ENCODE results near the gene CENPN.

Gene CENPN

DNA sequence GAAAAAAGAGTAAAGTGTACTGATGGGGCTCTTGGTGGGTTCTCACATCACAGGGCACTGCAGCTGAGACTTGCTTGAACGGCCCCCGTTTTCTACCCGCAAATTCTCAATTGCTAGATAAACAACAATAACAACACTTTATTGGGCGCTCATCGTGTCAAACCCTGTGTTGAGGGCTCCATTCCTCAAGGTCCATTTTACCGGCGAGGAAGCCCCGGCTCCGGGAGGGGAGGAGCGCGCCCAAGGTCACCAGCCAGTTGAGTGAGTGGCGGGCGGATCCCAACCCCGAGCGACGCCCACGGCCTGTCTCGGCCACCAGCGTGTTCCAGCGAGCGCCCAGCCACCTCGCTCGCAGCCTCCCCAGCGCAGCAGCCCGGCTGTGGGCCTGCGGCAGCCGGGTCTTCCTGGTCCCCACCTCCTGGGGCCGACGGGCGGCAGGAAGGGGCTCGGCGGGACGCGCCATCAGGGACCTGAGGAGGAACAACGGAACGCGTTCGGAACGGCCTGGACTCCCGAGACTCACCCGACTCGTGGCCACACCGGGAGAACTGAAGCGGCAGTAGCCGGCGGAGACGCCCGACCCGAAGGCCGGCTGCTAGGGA lies 702 bp upstream of the CENPN start:
- Histone ChIP-seq H3K36me3 (ENCODE audit: control insufficient read depth, insufficient read depth, low read length) (no peaks in the 10 kb centered on the region), H3K27ac (ENCODE audit: low read depth, low read length) (peak overlapping the region; percentile 94), H3K4me3 (ENCODE audit: low read length) (peak overlapping the region; percentile 90), H3K9ac (ENCODE audit: low read length) (peak overlapping the region; percentile 46), H3K4me1 (ENCODE audit: control insufficient read depth, insufficient read depth, low read length) (peaks cover 8% of the 10 kb centered on the region), H3K27me3 (ENCODE audit: control insufficient read depth, insufficient read depth, low read length) (no peaks in the 10 kb centered on the region)

DNA sequence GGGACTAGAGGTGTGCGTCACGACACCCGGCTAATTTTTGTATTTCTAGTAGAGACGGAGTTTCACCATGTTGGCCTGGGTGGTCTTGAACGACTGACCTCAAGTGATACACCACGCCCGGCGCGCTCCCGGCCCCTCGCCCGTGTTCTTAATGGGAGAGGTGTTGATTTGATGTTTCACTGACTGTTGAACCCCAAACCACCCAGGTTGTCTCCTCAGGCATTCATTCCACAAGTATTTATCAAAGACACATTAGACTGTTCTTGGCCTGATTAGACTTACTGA lies 1.4 kb downstream of the CENPN start:
- Histone ChIP-seq H3K27me3 (ENCODE audit: control insufficient read depth, insufficient read depth, low read length) (no peaks in the 10 kb centered on the region), H3K4me3 (ENCODE audit: low read length) (peak overlapping the region; percentile 90), H3K27ac (ENCODE audit: low read depth, low read length) (peak overlapping the region; percentile 94), H3K9ac (ENCODE audit: low read length) (no peak overlapping the region), H3K4me1 (ENCODE audit: control insufficient read depth, insufficient read depth, low read length) (peaks cover 8% of the 10 kb centered on the region), H3K36me3 (ENCODE audit: control insufficient read depth, insufficient read depth, low read length) (no peaks in the 10 kb centered on the region)

DNA sequence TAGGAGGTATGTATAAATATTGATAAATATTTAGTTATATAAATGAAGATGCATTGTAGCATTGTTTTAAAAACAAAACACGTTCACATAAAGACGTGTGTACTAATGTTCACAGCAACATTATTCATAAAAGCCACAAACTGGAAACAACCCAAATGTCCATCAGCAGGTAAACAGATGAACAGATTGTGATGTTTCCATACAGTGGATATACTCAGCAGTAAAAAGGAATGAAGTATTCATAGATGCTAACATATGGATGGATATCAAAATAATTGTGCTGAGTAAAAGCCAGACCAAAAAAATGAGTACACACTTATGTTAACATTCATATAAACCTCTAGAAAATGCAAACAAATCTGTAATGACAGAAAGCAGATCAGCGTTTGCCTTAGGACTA lies 6.0 kb downstream of the CENPN start:
- Histone ChIP-seq H3K27ac (ENCODE audit: low read depth, low read length) (no peak overlapping the region), H3K27me3 (ENCODE audit: control insufficient read depth, insufficient read depth, low read length) (no peaks in the 10 kb centered on the region), H3K9ac (ENCODE audit: low read length) (no peak overlapping the region), H3K4me1 (ENCODE audit: control insufficient read depth, insufficient read depth, low read length) (no peaks in the 10 kb centered on the region), H3K4me3 (ENCODE audit: low read length) (no peak overlapping the region), H3K36me3 (ENCODE audit: control insufficient read depth, insufficient read depth, low read length) (peaks cover 2% of the 10 kb centered on the region)

DNA sequence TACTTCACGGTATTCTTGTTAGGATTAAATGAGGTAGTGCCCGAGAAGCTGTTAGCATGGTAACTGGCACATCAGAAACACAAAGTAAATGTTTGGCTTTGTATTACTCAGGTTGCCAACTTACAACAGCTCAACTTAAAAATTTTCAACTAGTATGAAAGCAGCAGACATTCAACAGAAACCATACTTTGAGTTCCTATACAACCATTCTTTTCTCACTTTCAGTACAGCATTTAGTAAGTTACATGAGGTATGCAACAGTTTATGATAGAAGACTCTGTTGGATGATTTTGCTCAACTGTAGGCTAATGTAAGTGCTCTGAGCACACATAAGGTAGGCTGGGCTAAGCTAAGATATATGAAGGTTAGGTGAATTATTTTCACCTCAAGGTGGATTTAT lies 7.7 kb downstream of the CENPN start:
- H3K36me3 ChIP-seq (ENCODE audit: control insufficient read depth, insufficient read depth, low read length), result peaks cover 2% of the 10 kb centered on the region
- no peaks in the 10 kb centered on the region for H3K4me1 ChIP-seq (ENCODE audit: control insufficient read depth, insufficient read depth, low read length)
- H3K4me3 ChIP-seq (ENCODE audit: low read length), result no peak overlapping the region
- no peaks in the 10 kb centered on the region for H3K27me3 ChIP-seq (ENCODE audit: control insufficient read depth, insufficient read depth, low read length)
- H3K27ac ChIP-seq (ENCODE audit: low read depth, low read length), result no peak overlapping the region
- H3K9ac ChIP-seq (ENCODE audit: low read length), result no peak overlapping the region

DNA sequence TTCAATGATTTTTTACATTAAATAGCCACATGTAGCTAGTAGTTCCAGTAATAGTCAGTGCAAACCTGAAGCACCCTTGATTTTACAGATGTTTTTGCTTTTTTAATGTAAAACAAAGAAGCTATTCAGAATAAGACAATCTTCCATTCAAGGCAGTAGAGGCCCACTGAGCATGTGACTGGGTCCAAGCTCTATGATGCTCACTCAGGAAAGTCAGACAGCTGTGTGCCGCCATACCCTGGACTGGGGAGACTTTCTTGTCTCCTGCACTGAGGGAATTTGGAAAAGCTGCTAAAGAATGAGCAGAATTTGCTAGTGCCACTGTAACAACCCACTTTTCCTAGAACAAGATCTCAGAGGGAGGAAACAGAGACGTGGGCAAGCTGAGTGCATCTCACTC lies 11.5 kb downstream of the CENPN start:
- peaks cover 5% of the 10 kb centered on the region for H3K36me3 ChIP-seq (ENCODE audit: control insufficient read depth, insufficient read depth, low read length)
- no peak overlapping the region for H3K9ac ChIP-seq (ENCODE audit: low read length)
- no peaks in the 10 kb centered on the region for H3K27me3 ChIP-seq (ENCODE audit: control insufficient read depth, insufficient read depth, low read length)
- H3K4me3 ChIP-seq (ENCODE audit: low read length), result no peak overlapping the region
- H3K4me1 ChIP-seq (ENCODE audit: control insufficient read depth, insufficient read depth, low read length), result no peaks in the 10 kb centered on the region
- no peak overlapping the region for H3K27ac ChIP-seq (ENCODE audit: low read depth, low read length)

DNA sequence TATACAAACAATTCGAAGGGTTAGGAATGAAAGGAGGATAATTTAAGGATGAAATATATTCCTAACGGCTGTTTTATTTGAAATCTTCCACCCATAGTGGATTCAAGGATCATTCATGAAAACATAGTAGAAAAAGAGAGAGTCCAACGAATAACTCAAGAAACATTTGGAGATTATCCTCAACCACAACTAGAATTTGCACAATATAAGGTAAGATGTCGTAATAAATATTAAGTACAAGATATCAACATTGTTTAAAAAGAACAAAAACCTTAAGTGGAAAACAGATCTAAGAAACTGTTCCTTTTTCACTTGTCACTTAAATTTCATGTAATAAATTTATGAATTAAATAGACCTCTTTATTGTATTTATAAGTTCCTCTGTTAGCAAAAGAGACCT lies 19.4 kb downstream of the CENPN start:
- Histone ChIP-seq H3K9ac (ENCODE audit: low read length) (no peak overlapping the region), H3K27ac (ENCODE audit: low read depth, low read length) (no peak overlapping the region), H3K36me3 (ENCODE audit: control insufficient read depth, insufficient read depth, low read length) (no peaks in the 10 kb centered on the region), H3K4me1 (ENCODE audit: control insufficient read depth, insufficient read depth, low read length) (no peaks in the 10 kb centered on the region), H3K27me3 (ENCODE audit: control insufficient read depth, insufficient read depth, low read length) (no peaks in the 10 kb centered on the region), H3K4me3 (ENCODE audit: low read length) (no peak overlapping the region)

DNA sequence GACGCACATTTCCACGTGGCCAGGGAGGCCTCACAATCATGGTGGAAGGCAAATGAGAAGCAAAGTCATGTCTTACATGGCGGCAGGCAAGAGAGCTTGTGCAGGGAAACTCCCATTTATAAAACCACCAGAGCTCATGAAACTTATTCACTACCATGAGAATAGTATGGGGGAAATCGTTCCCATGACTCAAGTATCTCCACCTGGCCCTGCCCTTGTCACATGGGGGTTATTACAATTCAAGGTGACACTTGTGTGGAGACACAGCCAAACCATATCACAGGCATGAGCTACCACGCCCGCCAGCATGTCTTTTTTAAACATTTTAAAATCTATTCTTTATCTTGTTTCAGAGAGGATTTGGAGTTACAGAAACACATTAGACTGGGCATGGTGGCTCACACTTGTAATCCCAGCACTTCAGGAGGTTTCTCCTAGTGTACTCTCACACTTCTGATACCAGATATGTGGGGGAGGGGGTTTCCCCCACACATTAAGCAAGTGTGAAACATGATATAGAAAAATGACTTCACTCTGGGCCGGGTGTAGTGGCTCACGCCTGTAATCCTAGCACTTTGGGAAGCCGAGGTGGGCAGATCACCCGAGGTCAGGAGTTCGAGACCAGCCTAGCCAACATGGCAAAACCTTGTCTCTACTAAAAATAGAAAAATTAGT lies 23.1 kb downstream of the CENPN start:
- Histone ChIP-seq H3K9ac (ENCODE audit: low read length) (no peak overlapping the region), H3K27me3 (ENCODE audit: control insufficient read depth, insufficient read depth, low read length) (no peaks in the 10 kb centered on the region), H3K4me1 (ENCODE audit: control insufficient read depth, insufficient read depth, low read length) (no peaks in the 10 kb centered on the region), H3K36me3 (ENCODE audit: control insufficient read depth, insufficient read depth, low read length) (no peaks in the 10 kb centered on the region), H3K27ac (ENCODE audit: low read depth, low read length) (no peak overlapping the region), H3K4me3 (ENCODE audit: low read length) (no peak overlapping the region)

DNA sequence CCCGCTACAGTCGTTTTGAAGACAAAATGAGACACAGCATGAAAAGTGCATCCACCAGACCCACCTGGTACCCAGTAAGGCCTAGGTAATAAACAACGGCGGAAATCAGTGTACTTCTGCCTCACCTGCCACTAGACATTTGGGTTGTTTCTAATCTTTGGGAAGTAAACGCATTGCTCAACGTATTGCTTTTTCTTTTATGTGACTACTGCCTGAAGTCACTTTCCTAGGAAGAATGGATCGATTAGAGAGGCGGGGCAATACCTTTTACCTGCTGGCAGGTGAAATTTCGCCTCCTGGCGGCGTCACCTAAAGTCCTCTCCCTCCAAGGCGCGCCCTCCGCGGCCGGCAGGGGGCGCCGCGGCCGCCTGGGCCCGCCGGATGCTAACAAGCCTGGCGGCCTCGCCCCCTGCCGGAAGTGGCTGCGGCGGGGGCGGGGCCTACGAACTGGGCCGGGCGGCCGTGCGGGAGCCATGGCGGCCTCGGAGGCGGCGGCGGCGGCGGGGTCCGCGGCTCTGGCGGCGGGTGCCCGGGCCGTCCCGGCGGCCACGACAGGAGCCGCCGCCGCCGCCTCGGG lies 28.5 kb downstream of the CENPN start, which contains the start of gene ATMIN:
Gene ATMIN, plus strand, starts transcription at position 445 of the 577 bp plus-strand sequence. Its CDS starts 29 bp downstream, at position 474.
- peak within 1 kb of the TSS; percentile 78 for H3K4me3 ChIP-seq (ENCODE audit: low read length)
- H3K27ac ChIP-seq (ENCODE audit: low read depth, low read length), result no peak within 1 kb of the TSS
- H3K36me3 ChIP-seq (ENCODE audit: control insufficient read depth, insufficient read depth, low read length), result no peaks in the 10 kb centered on the region
- peak within 1 kb of the TSS; percentile 65 for H3K9ac ChIP-seq (ENCODE audit: low read length)
- H3K27me3 ChIP-seq (ENCODE audit: control insufficient read depth, insufficient read depth, low read length), result no peaks in the 10 kb centered on the region
- H3K4me1 ChIP-seq (ENCODE audit: control insufficient read depth, insufficient read depth, low read length), result peaks cover 10% of the 10 kb centered on the region

DNA sequence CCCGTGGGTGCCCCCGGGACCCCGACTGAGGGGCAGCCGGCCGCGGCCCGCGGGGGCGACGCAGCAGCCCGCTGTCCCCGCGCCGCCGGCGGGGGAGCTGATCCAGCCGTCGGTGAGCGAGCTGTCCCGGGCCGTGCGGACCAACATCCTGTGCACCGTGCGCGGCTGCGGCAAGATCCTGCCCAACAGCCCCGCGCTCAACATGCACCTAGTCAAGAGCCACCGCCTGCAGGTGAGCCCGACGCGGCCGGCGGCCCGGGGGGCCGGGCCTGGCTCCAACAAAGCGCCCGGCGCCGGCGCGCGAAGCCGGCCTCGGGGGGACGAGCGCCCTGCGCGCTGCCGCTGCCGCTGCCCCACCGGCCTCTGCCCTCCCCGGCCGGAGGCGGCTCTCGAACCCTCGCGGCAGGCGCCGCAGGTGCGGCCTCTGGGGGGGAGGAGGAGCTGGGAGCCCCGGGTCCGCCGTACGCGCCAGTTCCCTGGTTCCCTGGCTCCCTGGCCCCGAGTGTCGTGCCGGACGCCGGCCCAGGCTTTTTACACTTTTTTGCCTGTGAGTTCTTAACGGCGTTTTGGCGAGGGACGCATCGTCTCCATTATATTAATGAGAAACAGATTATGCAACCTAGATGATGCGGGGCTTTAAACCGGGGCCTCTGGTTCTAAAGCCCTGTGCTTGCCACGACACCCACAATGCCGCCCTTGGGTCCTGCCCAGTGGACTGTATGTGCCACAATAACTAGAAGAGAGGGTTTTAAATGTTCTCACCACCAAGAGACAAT lies 29.1 kb downstream of the CENPN start:
- Histone ChIP-seq H3K9ac (ENCODE audit: low read length) (peak overlapping the region; percentile 65), H3K27ac (ENCODE audit: low read depth, low read length) (no peak overlapping the region), H3K4me3 (ENCODE audit: low read length) (peak overlapping the region; percentile 78), H3K4me1 (ENCODE audit: control insufficient read depth, insufficient read depth, low read length) (peaks cover 10% of the 10 kb centered on the region), H3K36me3 (ENCODE audit: control insufficient read depth, insufficient read depth, low read length) (no peaks in the 10 kb centered on the region), H3K27me3 (ENCODE audit: control insufficient read depth, insufficient read depth, low read length) (no peaks in the 10 kb centered on the region)

DNA sequence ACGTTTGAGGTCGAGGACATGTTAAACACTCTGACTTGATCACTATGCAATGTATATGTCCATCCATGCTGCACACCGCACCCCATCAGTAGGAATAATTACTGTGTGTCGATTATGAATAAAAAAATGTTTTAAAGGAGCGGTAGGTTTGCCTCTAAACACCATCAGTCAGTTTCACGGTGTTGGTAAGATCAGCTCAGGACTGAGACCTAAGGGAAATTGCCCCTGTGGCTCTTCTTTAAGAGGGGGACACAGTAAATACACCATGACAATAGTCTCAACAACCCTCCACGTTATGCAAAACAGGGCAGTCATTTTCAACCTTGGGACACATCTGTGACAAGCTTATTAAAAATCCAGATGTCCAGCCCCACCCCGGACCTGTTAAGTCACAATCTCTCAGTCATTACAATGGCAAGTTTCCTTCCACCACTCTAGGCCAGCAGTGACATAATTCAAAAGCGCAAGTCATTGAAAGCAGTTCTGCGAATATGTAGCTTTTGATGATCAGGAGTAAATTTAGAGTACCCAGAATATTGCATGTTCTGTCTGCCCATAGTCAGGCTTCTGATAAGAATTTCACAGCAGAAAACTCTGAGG lies 29.8 kb downstream of the CENPN start:
- Histone ChIP-seq H3K4me3 (ENCODE audit: low read length) (peak overlapping the region; percentile 78), H3K4me1 (ENCODE audit: control insufficient read depth, insufficient read depth, low read length) (peaks cover 10% of the 10 kb centered on the region), H3K27me3 (ENCODE audit: control insufficient read depth, insufficient read depth, low read length) (no peaks in the 10 kb centered on the region), H3K36me3 (ENCODE audit: control insufficient read depth, insufficient read depth, low read length) (no peaks in the 10 kb centered on the region), H3K27ac (ENCODE audit: low read depth, low read length) (no peak overlapping the region), H3K9ac (ENCODE audit: low read length) (peak overlapping the region; percentile 65)

DNA sequence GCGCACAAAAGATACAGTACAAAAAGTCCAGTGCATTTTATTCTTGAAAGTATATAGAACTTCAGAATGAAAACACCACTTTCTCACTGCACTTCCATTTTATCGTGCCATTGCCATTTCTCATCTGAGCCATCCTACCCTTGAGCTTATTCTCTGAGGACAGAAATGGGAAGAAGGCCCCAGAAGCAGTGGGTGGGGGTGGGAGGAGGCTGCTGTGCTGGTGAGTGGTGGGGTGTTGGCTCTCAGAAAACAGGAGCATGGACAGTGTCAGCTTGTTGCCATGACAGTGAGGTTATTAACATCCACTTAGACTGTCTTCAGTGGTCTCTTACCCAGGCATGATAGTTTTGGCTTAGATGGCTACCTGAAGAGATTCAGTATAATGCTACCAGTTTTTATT lies 33.1 kb downstream of the CENPN start:
- Histone ChIP-seq H3K4me3 (ENCODE audit: low read length) (no peak overlapping the region), H3K9ac (ENCODE audit: low read length) (no peak overlapping the region), H3K27ac (ENCODE audit: low read depth, low read length) (no peak overlapping the region), H3K36me3 (ENCODE audit: control insufficient read depth, insufficient read depth, low read length) (peaks cover 13% of the 10 kb centered on the region), H3K27me3 (ENCODE audit: control insufficient read depth, insufficient read depth, low read length) (no peaks in the 10 kb centered on the region), H3K4me1 (ENCODE audit: control insufficient read depth, insufficient read depth, low read length) (peaks cover 10% of the 10 kb centered on the region)

DNA sequence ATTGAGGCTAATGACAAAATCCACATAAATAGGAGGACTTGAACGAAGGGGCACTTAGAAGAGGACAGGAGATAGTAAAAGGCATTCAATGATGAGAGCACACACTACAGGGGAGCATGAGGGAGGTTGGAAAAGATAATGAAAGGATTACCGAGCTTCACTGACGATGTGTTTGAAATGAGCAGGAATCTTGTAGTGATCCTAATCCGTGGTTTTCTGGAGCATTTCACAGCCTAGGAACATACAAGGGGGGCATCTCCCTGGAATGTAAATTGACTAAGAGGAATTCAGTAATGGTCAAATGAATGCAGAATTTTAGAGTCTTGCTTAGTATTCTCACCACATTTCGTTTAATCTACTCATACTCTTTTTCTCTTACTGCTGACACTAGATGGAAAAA lies 33.8 kb downstream of the CENPN start:
- Histone ChIP-seq H3K9ac (ENCODE audit: low read length) (no peak overlapping the region), H3K4me1 (ENCODE audit: control insufficient read depth, insufficient read depth, low read length) (peaks cover 10% of the 10 kb centered on the region), H3K27ac (ENCODE audit: low read depth, low read length) (no peak overlapping the region), H3K36me3 (ENCODE audit: control insufficient read depth, insufficient read depth, low read length) (peaks cover 13% of the 10 kb centered on the region), H3K27me3 (ENCODE audit: control insufficient read depth, insufficient read depth, low read length) (no peaks in the 10 kb centered on the region), H3K4me3 (ENCODE audit: low read length) (no peak overlapping the region)

Data from rectal smooth muscle tissue (tissue), 1 donor.